HG02973 (cell line): ENCODE results near the gene MSANTD1.

Experiments used
- ATAC-seq: cut with Tn5 transposase; IDR thresholded peaks from one replicate; pipeline ENCODE4 v1.9.1; 2021; ENCODE audit warnings: moderate library complexity; ENCODE audit not compliant: unreplicated experiment

MSANTD1 gene

DNA sequence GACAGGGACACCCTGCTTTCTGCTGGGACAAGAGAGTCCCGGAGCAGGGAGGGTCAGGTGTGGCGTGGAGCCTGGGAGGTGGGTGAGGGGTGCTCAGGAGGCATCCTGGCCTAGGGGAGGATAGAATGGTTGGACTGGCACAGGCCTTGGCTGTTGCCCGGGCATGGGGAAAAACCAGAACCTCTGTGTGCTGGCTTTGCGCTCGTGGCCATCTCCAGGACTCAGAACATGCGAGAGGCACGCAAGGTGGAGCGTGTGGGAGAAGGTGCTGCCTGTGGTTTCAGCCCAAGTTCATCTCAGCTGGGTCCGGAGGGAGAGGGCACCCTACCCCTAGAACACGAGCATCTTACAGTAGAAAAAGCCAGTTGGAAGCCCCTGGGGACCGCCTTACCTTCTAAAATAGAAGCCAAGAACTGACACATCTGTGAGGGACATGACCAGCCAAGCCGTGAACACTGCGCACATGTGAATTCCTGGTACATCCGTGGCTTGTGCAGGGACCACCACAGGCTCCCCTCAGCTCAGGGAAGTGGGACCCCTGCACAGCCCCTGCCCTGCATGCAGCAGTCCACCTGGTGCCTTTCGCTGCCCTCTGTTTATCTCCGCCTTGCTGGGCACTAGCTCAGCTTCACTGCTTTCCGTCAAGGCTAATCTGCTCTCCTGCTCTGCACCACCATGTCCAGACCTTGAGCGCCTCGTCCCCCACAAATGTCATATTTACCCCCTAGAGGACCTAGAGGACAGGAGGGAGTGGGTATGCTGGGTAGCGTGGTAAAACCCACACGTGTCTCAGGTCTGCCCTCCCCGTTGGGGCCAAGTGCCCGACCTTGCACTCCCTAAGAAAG, 13.5 kb downstream of the MSANTD1 start:
- ATAC-seq: no peak

- no peak for ATAC-seq
Observed at GRCh38 chr4:3263053-3263875, 14.3 kb downstream of the MSANTD1 start.

GRCh38 chr4:3263876-3264193, 14.9 kb downstream of the MSANTD1 start:
- no peak for ATAC-seq

DNA sequence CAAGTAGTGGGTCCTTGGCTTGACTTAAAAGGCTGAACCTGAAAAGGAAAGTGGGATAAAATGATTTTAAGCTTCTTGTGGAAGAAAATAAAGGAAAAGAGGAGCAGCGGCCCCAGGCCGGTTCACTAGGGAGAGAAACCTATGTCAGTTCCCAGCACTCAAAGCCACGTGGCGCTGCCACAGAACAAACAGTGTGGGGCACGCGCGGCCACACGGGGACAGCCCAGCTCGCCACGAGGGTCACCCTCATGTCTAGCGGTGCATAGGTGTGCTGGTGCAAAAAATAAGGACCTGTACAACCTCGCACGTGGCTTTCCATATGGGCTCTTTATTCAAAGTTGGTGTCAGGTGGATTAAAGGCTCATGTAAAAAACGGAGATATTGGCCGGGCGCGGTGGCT, 17.1 kb downstream of the MSANTD1 start:
- no peak for ATAC-seq

- ATAC-seq: no peak
Observed at GRCh38 chr4:3267576-3268394, 18.8 kb downstream of the MSANTD1 start.

- no peak for ATAC-seq
Observed at GRCh38 chr4:3268395-3269104, 19.6 kb downstream of the MSANTD1 start.

GRCh38 chr4:3269105-3269927, 20.4 kb downstream of the MSANTD1 start:
- ATAC-seq: no peak

DNA sequence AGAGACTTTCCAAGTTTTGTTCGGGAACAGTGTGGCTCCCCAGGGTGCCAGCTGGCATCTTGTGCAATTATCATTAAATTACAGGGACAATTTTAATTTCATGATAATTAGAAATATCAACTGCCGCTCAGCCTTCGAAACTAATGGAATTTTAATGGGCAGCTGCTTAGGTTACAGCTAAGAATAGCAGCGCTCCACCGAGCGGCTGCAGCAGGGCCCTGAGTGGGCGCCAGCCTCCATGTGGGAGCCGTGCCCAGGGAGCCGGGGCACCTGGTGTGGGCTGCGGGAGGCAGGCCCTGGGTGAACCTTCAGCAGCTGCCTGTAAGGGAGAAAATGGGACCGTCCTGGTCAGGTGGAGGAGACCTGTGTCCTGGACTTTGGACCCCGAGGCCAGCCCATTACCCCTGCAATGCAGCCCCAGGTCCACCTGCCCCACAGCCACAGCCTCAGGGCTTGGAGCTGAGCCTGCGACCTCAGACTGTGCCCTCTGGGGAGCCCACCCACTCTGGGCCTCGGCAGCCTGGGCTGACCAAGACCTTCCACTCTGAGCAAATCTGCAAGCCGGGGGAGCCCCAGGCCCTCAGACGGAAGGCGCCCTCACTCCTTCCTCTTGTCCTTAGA, 21.1 kb downstream of the MSANTD1 start:
- ATAC-seq: no peak

GRCh38 chr4:3271131-3271530, 22.2 kb downstream of the MSANTD1 start:
- no peak for ATAC-seq

- no peak for ATAC-seq
Observed at GRCh38 chr4:3276986-3277385, 28.0 kb downstream of the MSANTD1 start.

GRCh38 chr4:3280466-3280865, 31.5 kb downstream of the MSANTD1 start:
- ATAC-seq: no peak

GRCh38 chr4:3283483-3283882, 34.5 kb downstream of the MSANTD1 start:
- ATAC-seq: no peak

GRCh38 chr4:3283916-3284315, 35.0 kb downstream of the MSANTD1 start:
- ATAC-seq: no peak

GRCh38 chr4:3284734-3285557, 36.0 kb downstream of the MSANTD1 start:
- no peak for ATAC-seq

- peak; percentile 79 for ATAC-seq
Observed at GRCh38 chr4:3285558-3286334, 36.8 kb downstream of the MSANTD1 start.

GRCh38 chr4:3286335-3287175, 37.6 kb downstream of the MSANTD1 start:
- no peak for ATAC-seq
